Pons (tissue), 1 donor: ENCODE measurements around the gene OTUD3.

Experiments used
- DNase-seq: peaks from one replicate; pipeline ENCODE4 v3.0.0-alpha.2; 2016; ENCODE audit warnings: low spot score

Gene OTUD3

DNA sequence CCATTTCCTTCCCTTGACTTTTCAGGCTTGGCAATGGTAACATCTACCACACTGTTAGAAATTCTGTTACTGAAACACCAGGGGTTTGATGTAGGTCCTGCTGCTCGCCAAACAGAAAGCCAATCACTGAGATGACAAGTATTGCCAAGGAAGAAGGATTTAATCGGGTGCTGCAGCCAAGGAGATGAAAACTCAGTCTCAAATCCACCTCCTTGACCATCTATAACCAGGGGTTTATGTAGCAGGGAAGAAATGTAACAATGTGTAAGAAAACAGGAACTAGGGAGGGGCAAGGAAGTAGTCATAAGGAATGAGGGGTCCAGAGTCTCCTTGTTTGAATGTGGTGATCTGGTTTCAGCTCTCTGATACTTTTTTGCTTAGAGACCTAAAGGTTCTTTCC lies 71.9 kb downstream of the OTUD3 start:
- DNase-seq = no peak

DNA sequence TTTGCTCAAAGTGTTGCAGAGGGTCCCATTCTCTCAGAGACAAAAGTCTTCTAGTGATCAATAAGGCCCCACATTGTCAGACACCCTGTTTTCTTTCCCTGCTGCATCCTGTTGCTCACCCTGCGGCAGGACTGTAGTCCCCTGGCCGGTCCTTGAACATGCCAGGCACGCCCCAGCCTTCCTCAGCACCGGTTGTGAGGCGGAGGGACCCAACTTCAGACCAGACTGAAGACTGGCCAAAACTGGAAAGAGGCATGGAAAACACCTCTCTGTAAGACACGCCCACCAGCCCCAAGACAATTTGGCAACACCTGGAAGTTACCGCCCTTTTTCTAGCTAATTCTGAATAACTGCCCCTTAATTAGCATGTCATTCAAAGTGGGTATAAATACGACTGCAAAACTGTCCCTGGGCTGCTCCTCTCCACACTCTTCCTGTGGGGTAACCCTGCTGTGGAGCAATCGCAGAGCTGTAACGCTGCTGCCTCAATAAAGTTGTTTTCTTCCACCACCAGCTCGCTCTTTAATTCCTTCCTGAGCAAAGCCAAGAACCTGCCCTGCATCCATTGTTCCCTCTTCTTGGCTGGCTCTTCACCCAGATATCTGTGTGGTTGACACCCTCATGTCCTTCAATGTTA lies 73.5 kb downstream of the OTUD3 start:
- DNase-seq = no peak

DNA sequence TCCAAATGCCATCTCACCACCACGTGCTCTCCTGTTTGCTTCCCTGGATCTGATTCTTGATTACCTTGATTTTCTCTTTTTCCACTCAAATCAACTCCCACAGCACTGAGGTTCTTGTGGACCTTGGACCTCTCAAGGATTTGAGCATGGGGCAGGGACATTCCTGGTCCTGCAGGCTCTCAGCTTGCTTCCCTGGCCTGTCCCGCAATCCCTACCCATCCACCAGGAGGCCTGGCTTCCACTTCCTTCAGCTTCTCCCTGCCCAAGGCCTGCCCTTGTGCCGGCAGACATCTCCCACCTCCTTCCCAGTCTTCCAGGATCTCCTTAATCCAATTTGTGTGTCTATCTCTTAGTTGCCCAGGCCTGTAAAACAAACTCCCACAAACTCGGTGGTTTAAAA lies 75.6 kb downstream of the OTUD3 start:
- DNase-seq = no peak

DNA sequence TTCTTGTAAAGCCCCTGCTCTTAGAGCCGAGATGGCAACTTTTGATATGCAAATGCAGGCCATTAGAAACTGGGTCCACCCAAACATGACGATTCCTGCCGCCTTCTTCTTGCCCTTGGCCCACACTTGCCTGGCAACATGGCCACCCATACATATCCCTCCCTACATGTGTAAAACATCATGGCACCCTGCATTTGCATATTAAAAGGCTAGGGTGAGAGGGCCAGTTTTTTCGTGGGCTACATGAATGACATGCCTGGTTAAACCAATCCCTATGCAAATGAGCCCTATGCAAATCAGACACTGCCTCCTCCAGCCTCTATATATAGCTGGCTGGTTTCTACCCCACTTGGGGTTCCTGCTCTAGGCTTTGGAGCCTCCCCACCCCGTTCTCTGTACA lies 78.4 kb downstream of the OTUD3 start:
- DNase-seq = no peak
